Measurements from ENCODE around the gene CDC42BPB.

CDC42BPB gene

GRCh38 chr14:103056322-103057027 is 874 bp downstream of the CDC42BPB start (continued):
- TF ChIP-seq ZBTB11 (tag by site-specific recombination; conservative IDR thresholded peaks at IDR 0.05; ENCODE audit: low read depth) (peak; percentile 65), ZNF10 (tag by site-specific recombination; IDR thresholded peaks at IDR 0.05) (no peak), ZNF175 (tag by site-specific recombination; IDR thresholded peaks at IDR 0.05) (no peak), ZNF558 (tag by site-specific recombination; IDR thresholded peaks at IDR 0.05) (no peak), SP2 (tag by site-specific recombination; IDR thresholded peaks at IDR 0.05) (peak; percentile 88), KLF16 (tag by site-specific recombination; IDR thresholded peaks at IDR 0.05) (0 out of 2 replicates have a peak, but pooled peaks have one; percentile 58)

- H3K9me3 ChIP-seq (ENCODE audit: control insufficient read depth, insufficient read depth, low read depth, low read length), result no peaks in the 10 kb centered on the region
- H3K36me3 ChIP-seq (ENCODE audit: control insufficient read depth in 2 of 2, insufficient read depth in 1 of 2, low read length in 2 of 2), result no peaks in the 10 kb centered on the region
- peak overlapping the region; percentile 97; the same call in 1 of the 2 replicates for H3K4me3 ChIP-seq (ENCODE audit: low read depth, low read length)
- POLR2A ChIA-PET, result no interaction called here
- CTCF ChIA-PET, result no interaction called here
- peaks cover 14% of the 10 kb centered on the region; the same call in 1 of the 2 replicates for H3K4me1 ChIP-seq (ENCODE audit: control insufficient read depth, insufficient read depth, low read length)
- H3K27ac ChIP-seq (ENCODE audit: extremely low read depth, low read depth, low read length), result 0 out of 2 replicates have a peak overlapping the region, but pooled peaks have one; percentile 36
- TF ChIP-seq ZNF530 (tag by site-specific recombination; IDR thresholded peaks at IDR 0.05; ENCODE audit: low read depth) (no peak), ZNF701 (tag by site-specific recombination; IDR thresholded peaks at IDR 0.05) (no peak), ZNF366 (tag by site-specific recombination; conservative IDR thresholded peaks at IDR 0.05) (no peak), ZBTB26 (tag by site-specific recombination; optimal IDR thresholded peaks at IDR 0.05) (no peak), KLF9 (tag by site-specific recombination; IDR thresholded peaks at IDR 0.05; ENCODE audit: low read depth) (no peak), ZNF664 (tag by site-specific recombination; IDR thresholded peaks at IDR 0.05) (no peak), ZNF624 (tag by site-specific recombination; IDR thresholded peaks at IDR 0.05) (no peak), ZNF2 (tag by site-specific recombination; IDR thresholded peaks at IDR 0.05) (no peak), ZNF350 (tag by site-specific recombination; IDR thresholded peaks at IDR 0.05) (no peak)
Measured at GRCh38 chr14:103055695-103056094, 1.7 kb downstream of the CDC42BPB start.

GRCh38 chr14:103052407-103052806 is 4.9 kb downstream of the CDC42BPB start:
- Histone ChIP-seq H3K9me3 (ENCODE audit: control insufficient read depth, insufficient read depth, low read depth, low read length) (no peaks in the 10 kb centered on the region), H3K4me1 (ENCODE audit: control insufficient read depth, insufficient read depth, low read length) (peaks cover 14% of the 10 kb centered on the region; the same call in 1 of the 2 replicates), H3K27ac (ENCODE audit: extremely low read depth, low read depth, low read length) (no peak overlapping the region), H3K36me3 (ENCODE audit: control insufficient read depth in 2 of 2, insufficient read depth in 1 of 2, low read length in 2 of 2) (no peaks in the 10 kb centered on the region), H3K4me3 (ENCODE audit: low read depth, low read length) (no peak overlapping the region)
- no peak for TF ChIP-seq ZNF274 (IDR thresholded peaks at IDR 0.05; ENCODE audit: low read length)
- TF ChIP-seq ZNF274 (tag by site-specific recombination; IDR thresholded peaks at IDR 0.05; ENCODE audit: borderline replicate concordance), result no peak
- 0 out of 2 replicates have a peak, but pooled peaks have one; percentile 17 for TF ChIP-seq ZFHX2 (tag by site-specific recombination; conservative IDR thresholded peaks at IDR 0.05)
- CTCF ChIA-PET, result no interaction called here
- POLR2A ChIA-PET, result interaction anchor here (0.6 kb wide), 1 partner anchor 282 kb away, joined by 4 read pairs; the partner anchor contains the start of gene EIF5
